ENCODE data around the gene MRPS18B.

DNA sequence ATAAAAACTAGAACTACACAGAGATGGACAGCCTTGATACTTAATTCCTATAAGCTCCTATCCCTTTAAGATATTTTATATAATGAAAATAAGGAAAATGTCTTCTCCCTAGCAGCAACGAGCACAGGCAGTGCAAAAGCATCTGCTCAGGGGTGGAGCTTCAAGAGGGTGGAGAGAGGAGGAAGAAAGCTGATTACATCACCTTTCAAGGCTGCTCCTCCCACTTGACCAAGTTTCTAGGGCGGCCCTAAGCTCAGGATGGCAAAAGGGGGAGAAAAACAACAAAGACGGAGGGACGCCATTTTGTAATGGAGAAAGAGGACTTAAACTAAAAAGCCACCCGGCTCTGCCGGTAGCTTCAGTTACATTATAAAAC, 2.8 kb upstream of the MRPS18B start:
- TF ChIP-seq, protein P1, sequence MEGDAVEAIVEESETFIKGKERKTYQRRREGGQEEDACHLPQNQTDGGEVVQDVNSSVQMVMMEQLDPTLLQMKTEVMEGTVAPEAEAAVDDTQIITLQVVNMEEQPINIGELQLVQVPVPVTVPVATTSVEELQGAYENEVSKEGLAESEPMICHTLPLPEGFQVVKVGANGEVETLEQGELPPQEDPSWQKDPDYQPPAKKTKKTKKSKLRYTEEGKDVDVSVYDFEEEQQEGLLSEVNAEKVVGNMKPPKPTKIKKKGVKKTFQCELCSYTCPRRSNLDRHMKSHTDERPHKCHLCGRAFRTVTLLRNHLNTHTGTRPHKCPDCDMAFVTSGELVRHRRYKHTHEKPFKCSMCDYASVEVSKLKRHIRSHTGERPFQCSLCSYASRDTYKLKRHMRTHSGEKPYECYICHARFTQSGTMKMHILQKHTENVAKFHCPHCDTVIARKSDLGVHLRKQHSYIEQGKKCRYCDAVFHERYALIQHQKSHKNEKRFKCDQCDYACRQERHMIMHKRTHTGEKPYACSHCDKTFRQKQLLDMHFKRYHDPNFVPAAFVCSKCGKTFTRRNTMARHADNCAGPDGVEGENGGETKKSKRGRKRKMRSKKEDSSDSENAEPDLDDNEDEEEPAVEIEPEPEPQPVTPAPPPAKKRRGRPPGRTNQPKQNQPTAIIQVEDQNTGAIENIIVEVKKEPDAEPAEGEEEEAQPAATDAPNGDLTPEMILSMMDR (IDR thresholded peaks at IDR 0.05) = no peak
- TF ChIP-seq EZH2 (IDR thresholded peaks at IDR 0.05; ENCODE audit: borderline replicate concordance, insufficient read depth, low read depth, low read length, poor library complexity, severe bottlenecking) = no peak
